Hindlimb muscle (tissue), 1 donor: ENCODE results near the gene MAP6. TPM values are rescaled to one million over a fixed set of nuclear protein-coding genes. Genes with fewer than 3 reads are reported as not detected.
A peak's percentile ranks its signal among the peaks of the same experiment; 100 is the strongest.

Source experiments
- DNase-seq: peaks from one replicate; pipeline ENCODE4 v3.0.0-alpha.2; 2013
- polyA plus RNA-seq: library from polyadenylated mRNA; unstranded; fragments of 120-200 nt; gene quantifications from one replicate; pipeline ENCODE4 v1.2.1, GENCODE V29; 2013; ENCODE audit not compliant: insufficient read length

Gene MAP6
- polyA plus RNA-seq, 1 donor = 15.6 TPM

DNA sequence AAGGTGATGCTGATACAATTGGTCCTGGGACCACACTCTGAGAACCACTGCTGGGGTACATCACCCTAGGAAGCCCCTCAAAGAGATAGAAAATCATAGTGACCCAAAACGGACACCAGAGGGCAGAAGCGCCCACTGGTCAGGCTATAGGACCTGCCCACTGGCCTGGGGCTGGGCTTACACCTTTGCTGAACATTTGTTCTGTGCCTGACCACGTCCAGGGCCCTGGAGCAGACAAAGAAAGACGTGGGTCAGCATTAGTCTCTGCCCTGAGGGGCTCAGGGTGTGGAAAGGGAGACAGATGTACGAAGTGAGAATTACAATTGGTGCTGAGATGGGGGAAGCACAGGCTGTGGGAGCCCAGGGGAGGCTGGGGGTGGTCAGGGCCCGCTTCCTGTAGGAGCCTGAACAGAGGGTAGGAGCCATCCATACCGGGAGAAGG lies 121.2 kb downstream of the MAP6 start:
- peak; percentile 80 for DNase-seq

DNA sequence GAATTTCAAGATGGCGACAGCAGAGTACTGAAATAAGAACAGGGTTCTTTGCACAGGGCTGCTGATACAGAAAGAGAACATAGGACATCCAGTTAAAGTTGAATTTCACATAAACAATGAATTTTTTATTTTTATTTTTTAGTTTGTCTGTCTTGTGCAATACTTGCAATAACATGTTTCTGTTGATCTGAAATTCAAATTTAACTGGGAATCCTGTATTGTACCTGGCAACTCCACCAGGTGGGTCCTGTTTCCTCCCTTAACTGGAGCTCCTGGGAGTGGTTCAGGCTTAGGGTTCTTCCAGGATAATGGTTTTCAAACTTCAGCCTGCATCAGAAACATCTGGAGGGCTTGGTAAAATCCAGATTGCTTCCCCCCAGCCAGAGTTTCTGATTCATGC lies 121.7 kb downstream of the MAP6 start:
- no peak for DNase-seq

DNA sequence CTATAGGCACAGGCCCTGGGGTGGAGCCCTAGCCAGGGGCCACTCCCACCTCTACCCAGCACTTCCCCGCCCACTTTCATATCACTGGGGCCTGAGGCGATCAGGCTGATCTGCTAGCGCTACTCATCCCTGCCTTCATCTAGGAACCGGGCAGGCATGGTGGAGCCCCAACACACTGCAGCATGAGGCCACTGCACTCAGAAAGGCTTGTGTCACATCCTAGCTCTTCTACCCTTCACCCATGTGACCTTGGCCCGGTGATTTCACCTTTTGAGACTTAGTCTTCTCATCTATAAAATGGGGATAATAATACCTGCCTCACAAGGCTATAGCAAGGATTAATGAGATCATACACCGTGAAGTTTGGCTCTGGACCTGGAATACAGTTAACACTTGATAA lies 125.0 kb downstream of the MAP6 start:
- no peak for DNase-seq

DNA sequence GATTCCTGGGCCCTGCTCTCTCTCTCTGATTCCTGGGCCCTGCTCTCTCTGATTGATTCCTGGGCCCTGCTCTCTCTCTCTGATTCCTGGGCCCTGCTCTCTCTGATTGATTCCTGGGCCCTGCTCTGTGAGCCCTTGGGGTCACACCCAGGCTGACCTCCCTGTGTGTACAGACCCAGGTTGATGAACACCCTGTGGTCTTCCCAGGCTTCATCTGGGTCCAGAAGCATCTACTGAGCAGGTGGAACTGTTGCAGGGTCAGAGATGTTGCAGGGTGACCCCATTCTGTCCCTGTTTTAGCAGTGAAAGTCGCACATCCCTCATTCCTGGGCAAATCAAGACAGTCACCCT lies 126.8 kb downstream of the MAP6 start:
- DNase-seq = no peak

DNA sequence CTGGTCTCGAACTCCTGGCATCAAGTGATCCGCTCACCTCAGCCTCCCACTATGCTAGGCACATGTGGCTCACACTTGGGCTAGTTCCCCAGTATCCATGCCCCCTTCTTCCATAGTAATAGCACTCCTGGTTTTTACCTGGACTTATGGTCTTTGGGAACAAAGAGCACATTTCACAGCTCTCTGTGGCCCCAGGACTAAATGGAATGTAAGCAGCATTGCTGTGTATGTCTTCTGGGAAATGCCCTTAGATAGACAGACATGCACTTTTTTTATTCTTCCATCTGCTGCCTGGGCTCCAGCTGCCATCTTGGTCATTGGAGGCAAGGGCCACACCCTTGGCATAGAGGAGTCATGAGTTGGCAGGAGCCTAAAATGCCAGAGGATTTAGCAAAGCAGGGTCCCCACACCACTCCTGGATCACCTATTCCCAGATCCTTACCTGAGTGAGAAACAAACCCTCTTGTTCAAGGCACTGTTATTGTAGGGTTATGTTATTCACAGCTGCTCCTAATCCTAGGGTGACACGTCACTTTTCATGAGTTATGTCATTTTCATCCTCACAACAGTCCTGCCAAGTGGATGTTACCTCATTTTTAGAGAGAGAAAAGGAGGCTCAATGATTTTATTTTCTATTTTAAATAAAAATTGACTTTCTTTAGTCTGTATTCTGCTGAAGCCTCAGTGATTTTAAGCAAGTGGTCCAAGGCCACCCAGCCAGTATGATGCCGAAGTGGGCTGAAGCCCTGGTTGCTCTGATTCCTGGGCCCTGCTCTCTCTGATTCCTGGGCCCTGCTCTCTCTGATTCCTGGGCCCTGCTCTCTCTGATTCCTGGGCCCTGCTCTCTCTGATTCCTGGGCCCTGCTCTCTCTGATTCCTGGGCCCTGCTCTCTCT lies 127.4 kb downstream of the MAP6 start:
- DNase-seq = no peak

DNA sequence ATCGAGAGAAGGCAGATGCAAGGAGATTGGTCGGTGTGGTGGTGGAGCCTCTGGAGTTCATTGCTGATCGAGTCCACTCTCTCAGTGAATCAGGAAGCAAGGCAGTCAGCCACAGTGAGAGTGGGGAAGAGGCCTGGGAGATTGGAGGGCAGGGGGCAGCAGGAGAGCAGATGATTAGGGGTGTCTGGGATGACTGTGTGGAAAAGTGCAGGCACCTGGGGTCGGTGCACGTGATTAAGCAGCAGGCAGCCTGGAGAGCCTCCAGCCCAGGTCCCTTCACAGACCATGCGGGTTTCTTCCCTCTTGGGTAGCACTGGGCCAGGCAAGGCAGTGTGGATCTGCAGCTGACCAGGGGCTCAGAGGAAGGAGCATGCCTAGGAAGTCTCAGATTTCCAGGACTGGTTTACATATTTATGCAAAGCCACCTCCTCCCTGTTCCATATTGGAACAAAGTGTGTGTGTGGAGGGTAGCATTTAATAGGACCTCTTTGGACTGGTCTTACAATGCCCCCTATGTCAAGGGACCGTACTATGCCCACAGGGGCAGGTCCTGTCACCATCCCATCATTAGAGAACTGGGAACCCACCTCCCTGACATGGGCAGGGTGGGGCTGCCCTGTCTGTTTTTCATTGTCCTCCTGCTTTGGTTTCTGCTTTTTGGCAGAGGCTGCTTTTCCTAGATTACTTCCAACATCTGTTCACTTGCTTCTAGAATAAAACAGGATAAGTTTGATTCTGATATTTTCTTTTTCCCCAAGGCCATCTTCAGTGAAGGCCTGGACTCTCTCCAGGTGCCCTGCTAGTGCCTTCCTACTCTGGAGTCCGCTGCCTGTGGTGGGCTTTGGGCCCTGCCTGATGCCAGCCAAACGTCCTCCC lies 129.1 kb downstream of the MAP6 start:
- DNase-seq = no peak

DNA sequence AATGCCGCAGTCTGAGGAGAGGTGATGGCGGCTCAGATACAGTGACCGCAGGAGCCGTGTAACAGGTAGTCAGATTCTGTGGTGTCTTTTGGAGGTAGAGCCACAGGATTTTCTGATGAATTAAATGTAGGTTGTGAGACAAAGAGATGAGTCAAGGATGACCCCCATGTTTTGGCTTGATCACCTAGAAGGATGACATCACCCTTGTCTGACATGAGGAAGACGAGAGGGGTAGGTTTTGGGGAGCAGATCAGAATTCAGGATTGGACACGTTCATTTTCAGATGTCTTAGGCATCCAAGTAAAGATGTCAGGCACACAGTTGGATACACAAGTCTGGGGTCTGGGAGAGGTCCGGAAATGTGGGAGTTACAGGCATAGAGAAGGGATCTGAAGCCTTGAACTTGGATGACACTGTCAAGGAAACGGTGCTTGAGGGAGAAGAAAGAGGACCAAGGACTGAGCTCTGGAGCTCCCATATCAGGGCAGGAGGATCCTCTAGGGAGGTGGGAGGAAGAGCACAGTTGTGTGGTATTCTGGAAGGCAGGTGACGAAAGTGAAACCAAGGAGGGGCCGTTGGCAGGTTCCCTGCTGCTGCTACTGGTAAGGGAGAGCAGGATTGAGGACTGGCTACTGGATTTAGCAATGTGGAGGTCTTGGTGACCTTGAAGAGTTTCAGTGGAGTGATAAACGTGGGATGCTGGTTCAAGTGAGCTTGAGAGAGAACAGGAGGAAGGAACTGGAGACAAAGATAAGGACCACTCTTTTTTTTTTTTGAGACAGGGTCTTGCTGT lies 130.5 kb downstream of the MAP6 start:
- no peak for DNase-seq

DNA sequence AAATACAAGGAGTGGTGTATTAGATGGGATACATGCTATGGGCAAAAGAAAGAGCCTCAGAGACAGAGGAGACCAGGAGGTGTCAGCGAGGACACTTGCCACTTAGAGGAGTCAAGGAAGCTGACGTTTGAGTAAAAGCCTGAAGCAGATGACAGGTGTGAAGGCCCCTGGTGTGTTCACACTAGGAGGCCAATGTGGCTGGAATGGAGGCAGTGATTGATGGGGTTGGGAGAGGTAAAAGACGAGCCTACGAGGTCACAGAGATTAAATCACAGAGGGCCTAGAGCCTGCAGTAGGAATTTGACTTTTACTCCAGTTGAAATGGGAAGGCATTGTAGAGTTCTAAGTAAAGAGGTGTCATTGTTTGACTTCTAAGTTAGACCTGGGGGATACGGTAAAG lies 131.1 kb downstream of the MAP6 start:
- no peak for DNase-seq

Other genes with a start within 250 kb of the MAP6 start
- 6.6 TPM for gene KLHL35, start 235.8 kb downstream of the MAP6 start, polyA plus RNA-seq
- gene GDPD5, start 143.1 kb downstream of the MAP6 start, polyA plus RNA-seq = 28.3 TPM
- 340 TPM for gene SERPINH1, start 106.8 kb downstream of the MAP6 start, polyA plus RNA-seq
- gene MOGAT2, start 48.8 kb upstream of the MAP6 start, polyA plus RNA-seq = not detected
- 6.1 TPM for gene DGAT2, start 99.7 kb upstream of the MAP6 start, polyA plus RNA-seq
- gene UVRAG, start 146.2 kb upstream of the MAP6 start, polyA plus RNA-seq = 9.7 TPM